A673 (cell line): ENCODE measurements around the gene PCDHA3.

ENCODE experiments used
- CTCF ChIP-seq: fragments of 300-800, 200-600 bp; sonication (generic); conservative IDR thresholded peaks from 2 replicates; pipeline ENCODE4 v1.5.1; 2017; ENCODE audit warnings: low read depth, mild to moderate bottlenecking, antibody characterized with exemption, low read length, moderate library complexity, mixed read lengths
- EZH2 ChIP-seq: fragments of 200-600 bp; sonication (generic); IDR thresholded peaks from 2 replicates; pipeline ENCODE4 v1.6.1; 2017; ENCODE audit warnings: borderline replicate concordance, low read depth, mild to moderate bottlenecking, mixed read lengths, antibody characterized with exemption, low read length; ENCODE audit not compliant: poor library complexity, severe bottlenecking

GRCh38 chr5:140833993-140834392 lies 33.1 kb downstream of the PCDHA3 start, which contains the start of gene PCDHA7:
- peak; percentile 50; the same call in 1 of the 2 replicates for TF ChIP-seq CTCF
- no peak for TF ChIP-seq EZH2
